Measurements from ENCODE around the gene MYO10.
A peak's percentile ranks its signal among the peaks of the same experiment; 100 is the strongest.
"Not testable (repeated sequence)": the region's sequence is repeated elsewhere in the genome, so short reads cannot be mapped to it uniquely, and the experiment has no call there.

Gene MYO10

DNA sequence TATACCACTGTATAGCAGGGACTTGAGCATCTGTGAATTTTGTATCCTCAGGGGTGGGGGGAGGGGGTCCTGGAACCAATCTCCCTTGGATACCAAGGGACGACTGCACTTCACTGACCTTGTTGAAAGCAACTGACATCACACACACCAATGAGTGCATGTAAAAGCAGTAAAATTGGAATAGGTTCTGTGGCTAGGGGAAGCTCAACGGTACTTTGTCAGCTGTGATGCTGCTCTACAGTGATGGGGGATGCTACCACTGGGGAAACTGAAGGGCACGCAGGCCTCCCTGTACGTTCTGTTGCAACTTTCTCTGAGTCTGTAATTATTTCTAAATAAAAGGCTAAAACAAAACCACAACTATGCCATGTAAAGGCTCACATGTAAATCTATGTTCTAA lies 272.2 kb downstream of the MYO10 start:
- no peak for DNase-seq

DNA sequence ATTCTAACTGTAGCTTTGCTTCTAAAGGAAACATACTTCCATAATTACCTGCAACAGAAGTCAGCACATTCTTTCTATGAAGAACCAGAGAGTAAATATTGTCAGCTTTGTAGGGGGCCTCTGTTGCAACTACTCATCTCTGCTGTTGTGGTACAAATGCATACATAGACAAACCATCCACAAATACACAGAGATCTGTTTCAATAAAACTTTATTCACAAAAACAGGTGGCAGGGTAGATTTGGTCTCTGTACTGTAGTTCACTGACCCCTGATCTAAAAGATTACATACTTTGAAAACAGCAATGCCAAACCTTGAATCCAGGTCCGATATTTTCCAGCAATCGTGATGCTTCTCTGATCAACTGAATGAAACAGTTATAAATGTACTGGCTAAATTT lies 274.4 kb downstream of the MYO10 start:
- DNase-seq: no peak

DNA sequence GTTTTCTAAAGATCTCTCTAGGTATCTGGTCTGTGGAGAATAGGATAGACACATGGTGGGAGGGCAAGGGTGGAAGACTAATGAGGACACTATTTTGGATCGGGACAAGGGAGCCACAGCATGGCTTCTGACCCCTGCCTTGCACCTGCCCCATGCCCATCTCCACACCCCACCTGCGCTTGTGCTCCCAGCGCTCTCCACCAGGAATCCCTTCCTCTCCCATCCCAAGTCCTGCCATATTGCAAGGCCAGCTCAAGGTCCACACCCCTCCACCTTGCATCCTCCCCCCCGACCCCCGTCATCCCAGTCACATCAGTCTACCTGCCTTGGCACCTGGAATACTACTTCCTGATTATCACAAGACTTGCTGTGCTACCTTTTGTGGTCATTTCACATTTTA lies 275.1 kb downstream of the MYO10 start:
- DNase-seq: no peak

DNA sequence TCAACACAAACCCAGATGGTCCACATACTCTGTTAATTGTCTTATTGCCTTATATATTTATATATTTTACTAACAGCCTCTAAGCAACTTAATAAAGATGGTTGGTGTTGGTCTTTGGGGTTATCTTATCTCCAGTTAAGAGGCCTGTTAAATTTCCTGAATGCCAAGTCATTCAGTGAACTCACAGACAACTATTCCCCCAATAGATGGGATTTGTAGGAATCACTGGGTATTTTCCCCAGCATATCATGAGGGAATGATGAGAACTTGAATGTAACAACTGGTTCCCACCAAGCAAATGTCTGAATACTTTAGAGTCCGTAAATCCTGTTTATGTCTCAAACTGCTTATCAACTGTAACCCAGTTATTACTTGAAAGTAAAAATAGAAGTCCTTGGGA lies 276.6 kb downstream of the MYO10 start:
- no peak for DNase-seq

DNA sequence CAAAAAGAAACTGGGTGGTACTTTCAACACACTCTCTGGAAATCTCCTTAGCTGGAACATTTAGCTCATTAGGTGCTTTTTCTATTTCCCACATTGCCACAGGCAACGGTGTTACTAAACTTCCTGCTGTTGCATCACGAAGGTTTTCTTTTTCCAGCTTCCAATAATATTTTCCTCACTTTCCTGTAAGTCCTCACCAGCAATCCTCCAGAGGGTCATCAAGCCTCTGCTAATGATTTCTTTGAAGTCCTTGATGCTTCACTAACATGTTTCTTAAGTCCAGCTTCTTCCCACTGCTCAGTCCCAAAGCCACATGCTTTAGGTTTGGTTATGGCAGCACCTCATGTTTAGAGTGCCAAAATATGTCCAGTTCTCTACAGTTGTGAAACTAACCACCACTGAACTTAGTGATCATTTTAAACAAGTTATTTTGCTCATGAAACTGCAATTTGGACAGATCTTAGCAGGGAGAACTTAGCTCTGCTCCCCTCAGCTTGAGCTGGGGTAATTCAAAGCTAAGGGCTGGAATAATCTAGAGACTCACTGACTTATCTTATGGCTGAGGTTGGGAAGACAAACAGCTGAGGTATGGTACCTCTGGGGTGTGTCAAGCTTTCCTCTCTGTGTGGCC lies 279.4 kb downstream of the MYO10 start:
- DNase-seq: no peak

DNA sequence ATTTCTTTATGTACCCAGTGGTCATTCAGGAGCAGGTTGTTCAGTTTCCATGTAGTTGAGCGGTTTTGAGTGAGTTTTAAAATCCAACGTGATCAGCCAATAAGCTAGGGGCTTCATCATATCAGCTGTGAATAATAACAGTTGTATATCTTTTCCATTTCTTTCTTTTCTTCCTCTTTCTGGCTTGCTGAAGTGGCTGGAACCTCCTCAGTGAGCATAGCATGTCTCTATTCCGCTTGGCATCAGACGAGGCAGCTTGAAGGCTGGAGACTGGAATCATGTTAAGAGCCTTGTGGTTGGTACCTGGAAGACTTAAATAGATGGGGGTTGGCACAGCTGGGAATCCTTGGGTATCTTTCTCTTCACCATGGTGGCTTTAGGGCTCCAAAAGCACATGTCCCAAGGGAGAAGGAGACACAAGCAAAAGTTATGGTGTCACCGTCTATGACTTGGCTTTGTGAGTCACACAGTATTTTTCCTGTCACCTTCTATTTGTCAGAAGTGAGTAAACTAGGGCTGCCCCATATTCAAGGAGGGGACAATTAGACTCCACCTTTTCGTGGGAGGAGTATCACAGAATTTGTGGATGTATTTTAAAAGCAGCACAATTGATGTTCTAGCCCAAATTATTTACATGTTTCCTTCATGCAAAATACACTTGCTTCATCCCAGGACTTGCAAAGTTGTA lies 281.3 kb downstream of the MYO10 start:
- DNase-seq: no peak

DNA sequence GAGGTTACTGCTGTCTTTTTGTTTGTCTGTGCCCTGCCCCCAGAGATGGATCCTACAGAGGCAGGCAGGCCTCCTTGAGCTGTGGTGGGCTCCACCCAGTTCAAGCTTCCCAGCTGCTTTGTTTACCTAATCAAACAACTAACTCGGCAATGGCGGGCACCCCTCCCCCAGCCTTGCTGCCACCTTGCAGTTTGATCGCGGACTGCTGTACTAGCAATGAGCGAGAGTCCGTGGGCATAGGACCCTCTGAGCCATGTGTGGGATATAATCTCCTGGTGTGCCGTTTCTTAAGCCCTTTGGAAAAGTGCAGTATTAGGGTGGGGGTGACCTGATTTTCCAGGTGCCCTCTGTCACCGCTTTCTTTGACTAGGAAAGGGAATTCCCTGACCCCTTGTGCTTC lies 287.3 kb downstream of the MYO10 start:
- not testable (repeated sequence) for DNase-seq

DNA sequence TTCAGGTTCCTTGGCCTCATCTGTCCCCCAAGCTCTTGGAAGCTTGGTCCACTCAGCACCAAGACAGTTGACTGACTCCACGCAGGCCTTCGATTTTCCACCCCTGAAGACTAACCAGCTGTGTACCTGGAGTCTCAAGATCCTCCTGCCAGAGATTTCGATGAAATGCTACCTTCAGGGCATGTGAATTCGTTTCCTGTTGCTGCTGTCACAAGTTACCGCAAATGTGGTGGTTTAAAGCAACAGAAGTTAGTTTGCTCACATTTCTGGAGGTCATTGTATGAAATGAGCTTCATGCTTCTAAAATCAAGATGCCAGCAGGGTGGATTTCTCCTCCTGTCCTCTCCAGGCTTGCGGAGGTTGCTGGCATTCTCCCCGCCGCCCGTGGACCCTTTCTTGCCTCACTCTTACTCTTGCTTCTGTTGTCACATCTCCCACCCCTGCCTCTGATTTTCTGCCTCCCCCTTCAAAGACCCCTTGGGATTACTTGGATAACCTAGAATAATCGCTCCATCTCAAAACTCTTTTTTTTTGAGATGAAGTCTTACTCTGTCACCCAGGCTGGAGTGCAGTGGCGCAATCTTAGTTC lies 291.7 kb downstream of the MYO10 start:
- no peak for DNase-seq

DNA sequence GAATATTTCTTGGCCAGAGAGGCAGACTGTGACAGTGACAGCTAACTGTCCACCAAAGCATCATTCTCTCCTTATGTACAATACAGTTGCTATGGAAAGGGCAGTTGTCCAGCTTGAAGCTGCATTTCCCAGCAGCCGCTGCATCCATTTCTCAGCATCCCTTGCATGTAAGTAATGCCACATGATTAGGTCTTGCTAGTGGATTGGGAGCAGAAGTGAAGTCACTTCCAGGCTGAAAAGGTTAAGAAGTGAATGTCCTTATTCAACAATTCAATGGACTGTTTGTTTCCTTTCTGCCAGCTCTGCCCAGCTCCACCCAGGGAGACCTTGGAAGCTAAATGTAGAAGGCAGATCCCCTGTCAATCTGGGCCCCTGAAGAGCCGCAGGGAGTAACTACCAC lies 293.2 kb downstream of the MYO10 start:
- DNase-seq: no peak

DNA sequence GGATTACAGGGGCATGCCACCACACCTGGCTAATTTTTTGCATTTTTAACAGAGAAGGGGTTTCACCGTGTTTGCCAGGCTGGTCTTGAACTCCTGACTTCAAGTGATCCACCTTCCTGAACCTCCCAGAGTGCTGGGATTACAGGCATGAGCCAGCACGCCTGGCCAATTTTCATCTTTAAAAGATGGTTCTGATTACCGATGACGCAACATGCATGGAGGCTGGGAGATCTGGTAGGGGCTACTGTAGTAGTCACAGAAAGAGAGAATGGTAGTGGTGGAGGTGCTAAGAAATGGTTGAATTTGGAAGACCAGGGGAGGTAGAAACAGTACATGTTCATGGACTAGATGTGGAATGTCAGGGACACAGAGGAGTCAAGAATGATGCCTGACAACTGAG lies 296.9 kb downstream of the MYO10 start:
- no peak for DNase-seq

DNA sequence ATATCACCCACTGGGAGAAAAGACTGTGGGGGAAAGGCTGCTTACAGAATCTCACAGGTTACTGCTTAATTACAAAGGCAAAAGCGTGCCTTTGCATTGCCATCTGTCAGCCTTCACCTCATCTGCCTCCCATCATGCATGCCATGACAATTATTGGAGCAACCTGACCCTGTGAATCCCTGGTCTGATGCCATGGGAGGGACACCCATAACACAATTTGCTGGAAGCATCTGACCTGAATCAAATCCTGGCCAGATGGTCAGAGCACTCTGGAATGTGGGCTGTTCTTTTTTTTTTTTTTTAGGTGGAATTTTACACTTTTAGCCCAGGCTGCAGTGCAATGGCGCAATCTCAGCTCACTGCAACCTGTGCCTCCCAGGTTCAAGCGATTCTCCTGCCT lies 307.7 kb downstream of the MYO10 start:
- no peak for DNase-seq

DNA sequence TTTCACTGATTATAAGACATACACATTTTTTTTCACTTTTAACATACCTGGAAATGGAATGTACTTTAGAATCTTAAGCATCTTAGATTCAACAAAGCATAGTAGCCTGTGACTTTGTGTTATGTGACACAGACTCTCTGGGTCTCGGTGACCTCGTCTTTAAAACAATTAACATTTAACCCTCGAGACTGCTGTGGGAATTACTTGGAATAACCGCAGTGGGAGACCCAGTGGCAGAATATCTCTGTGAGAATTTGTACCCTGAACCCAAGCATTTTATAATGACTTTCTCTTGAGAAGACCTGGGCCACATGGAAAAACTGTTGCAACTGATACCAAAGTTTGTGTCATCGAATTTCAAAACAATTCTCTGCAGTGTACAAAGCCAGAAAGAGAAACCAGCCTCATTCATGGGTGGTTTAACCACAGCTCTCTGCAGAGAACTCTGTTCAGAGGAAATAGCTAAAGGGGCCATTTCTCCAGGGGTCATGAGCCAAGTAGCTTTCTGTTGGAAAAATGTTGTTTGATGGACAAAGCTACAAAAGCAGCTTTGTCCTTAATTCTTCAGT lies 309.3 kb downstream of the MYO10 start:
- DNase-seq: peak; percentile 35

DNA sequence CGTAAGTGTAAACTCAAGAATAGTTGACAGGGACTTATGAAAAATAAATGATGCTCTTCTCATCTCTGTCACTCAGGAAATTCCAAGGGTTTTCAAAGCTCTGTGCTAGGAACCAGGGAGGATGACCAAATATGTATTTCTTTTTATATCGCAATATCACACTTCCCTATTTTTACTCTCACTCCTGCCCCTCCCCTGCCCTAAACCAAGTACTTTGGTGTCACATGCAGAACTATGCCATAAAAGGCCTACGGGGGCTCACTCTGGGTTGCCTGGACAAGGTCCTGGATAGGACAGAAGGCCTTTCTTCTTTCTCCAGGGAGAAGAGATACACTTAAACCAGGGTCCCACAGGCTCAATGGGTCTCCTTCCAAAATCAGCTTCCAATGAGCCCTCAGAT lies 311.0 kb downstream of the MYO10 start:
- no peak for DNase-seq

DNA sequence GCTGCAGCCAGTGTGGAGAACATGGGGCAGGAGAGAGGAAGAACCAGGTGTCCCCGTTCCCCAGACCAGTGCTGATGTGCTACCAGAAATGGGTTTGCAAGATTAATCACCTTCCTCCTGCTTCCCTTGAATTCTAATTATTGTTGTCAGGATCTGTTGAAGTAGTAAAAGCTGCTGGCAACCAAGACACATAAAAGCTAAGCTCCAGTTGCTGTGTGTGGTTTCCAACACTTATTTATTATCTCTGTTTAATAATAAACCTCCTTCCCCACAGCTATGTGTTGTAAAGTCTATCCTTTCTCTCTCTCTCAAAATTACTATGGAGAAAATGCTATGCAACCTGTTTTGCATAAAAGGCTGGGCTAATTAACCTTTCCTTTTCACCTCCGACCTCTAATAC lies 317.0 kb downstream of the MYO10 start:
- DNase-seq: no peak

DNA sequence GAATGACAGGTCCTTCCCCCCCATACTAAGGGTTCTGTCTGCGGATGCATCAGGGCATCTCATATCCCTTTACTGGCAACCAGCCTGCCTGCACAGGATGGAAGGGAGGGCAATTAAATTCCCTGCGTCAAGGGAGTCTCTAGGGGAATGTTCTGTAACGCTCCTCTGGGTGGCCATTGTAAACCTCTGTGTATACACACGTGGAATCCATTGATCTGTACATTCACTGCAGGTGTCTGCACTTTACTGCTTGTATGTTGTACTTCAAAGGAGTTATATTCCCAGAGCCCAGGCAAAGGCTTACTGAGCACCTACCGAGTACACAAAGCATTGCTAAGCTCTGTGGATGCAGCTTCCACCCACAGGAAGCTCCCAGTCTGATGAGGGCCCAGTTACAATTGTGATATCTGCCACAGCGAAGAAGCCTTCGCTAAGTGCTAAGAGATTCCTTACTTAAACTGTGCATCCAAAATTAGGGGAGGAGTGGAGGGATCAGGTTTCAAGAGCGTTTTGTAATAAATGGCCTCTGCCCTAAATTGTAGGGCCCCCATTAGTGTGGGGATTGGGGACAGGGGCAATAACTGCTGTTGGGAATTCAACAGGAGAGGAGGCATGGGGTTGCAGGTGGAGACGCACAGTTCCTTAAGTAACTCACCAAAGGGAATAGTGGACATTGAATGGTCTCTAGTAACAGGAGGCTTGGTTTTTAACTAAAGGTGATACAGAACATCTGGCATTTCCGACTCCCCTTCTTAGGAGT lies 317.8 kb downstream of the MYO10 start:
- DNase-seq: no peak

DNA sequence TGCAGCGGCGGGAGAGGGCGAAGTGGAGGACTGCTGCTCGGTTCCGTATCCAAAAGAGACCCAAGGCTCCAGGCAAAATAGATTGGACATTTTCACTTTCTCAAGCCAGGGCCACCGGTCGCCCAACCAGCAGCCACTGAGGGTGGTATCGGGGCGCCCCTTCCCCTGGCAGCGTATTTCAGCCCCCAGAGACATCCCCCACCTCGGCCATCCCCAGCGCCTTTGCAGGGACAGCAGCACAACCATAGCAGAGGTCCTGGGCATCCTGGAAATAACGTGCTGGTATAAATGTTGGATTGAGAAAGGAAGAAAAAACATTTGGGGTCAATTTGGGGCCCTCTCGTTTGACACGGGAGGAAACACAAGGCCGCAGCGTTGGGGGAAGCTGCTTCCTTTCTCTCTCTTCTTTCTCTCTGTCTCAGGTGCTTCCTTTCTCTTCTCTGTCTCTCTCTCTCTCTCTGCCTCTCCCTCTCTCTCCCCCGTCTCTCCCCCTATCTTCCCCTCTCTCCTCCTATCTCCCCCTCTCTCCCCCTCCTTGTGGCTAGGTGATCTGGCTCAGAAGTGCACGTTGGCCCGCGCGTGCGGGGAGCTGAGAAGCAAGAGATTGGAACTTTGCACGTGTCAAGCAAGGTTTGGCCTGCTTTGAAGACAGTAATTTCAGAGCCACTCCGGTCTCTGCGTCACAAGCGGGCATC lies 318.7 kb downstream of the MYO10 start:
- peak; percentile 68 for DNase-seq

DNA sequence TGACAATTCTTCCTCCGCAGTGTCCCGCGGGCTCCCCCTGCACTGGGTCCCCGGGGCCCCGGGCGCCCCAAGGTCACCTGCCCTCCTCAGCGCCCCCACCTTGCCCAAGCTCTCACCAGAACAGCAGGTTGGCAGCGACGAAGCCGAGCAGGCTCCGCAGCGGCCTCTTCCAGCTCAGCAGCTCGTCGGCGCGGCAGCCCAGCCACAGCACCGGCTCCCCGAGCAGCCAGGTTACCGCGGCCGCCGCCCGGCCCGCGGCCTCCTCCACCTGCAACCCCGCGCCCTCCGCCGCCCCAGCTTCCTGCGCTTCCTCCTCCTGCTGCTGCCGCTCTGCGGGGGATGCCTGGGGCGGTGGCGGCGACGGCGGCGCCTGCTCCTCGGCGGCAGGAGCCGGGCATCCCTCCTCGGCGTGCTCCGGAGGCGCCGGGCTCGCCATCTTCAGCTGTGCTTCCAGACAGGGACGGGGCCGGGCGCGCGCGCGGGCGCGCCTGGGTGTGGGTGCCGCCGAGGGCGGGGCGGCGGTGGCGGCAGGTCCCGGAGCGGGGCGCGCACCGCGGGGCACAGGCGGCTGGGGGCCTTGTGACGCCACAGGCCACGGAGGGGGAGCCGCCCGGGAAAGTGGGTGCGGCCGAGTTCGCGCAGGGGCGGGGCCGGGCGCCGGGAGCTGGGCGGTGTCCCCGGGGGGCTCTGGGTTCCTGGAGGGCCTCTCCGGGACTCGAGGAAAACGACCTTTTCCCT lies 319.4 kb downstream of the MYO10 start, which contains the start of gene RETREG1:
TSS of gene RETREG1 (minus strand) at position 462 of the 738 bp plus-strand sequence. CDS start at position 436, 26 bp downstream.
- peak; percentile 87 for DNase-seq

DNA sequence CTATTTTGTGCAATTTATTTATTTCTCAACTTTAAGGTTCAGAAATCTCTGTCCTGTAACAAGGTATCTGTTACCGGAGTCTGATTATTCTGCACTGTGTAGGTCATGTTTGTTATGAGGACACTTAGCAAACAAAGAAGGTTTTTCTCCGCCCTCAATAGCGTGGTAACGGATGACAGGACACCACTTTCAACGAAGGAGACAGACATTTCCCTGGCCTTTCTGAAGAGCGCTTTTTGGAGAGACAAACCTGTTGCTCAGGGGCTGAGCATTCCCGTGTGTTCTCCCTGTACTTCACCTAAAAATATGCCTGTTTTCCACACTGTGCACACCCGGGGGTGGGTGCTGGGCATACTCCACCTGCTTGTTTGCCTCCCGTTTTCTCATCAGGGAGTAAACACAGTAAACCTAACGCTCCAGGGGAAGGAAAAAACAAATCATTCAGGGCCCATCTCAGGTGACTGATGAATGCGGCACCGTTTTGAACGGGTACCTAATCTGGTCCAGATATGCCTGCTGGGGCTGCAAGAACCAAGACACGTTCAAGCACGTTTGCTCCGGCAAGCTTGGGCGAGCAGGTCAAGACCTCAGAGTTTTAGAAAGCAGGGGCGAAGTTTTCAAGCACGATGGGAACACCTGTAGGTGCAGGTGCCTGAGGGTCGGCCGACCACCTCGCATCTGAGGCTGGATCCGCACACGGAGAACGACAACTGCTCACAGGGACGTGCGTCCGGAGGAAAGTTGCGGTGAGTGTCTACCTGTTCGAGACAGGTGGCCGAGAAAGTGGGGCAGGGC lies 320.1 kb downstream of the MYO10 start:
- DNase-seq: peak; percentile 8

DNA sequence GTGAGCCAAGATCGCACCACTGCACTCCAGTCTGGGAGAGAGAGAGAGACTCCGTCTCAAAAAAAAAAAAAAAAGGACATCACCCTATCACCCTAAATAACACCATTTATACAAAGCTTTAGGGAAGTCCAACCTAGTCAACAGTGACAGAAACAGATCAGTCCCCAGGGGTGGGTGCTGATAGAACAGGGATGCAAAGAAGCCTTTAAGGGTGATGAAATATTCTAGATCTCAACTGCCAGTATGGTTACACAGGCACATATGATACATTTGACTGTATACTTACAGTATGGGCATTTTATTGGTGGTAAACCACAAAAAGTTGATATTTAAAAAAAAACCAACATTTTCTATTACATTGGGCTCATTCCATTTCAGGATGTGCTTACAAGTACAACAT lies 324.1 kb downstream of the MYO10 start:
- no peak for DNase-seq

Data from stimulated activated CD4-positive, alpha-beta T cell treated with anti-CD3 and anti-CD28 coated beads, Interleukin-15, amount 100 ng/mL, for 24 hours (primary cell).